ENCODE measurements around the gene RERE. TPM values are rescaled to one million over a fixed set of nuclear protein-coding genes. Genes with fewer than 3 reads are reported as not detected.

RERE gene
- total and polyA plus RNA-seq, 7 donors = 19.2 to 148 (median 90.6) TPM

- 52 to 75% methylated on average over 3 of the region's 3 CpGs for WGBS, 2 donors
- no peaks in the 10 kb centered on the region for H3K27me3 ChIP-seq
- peaks cover 0 to 23% (median 0%) of the 10 kb centered on the region in 4 donors for H3K36me3 ChIP-seq
- H3K9me3 ChIP-seq = no peaks in the 10 kb centered on the region
- peaks cover 0 to 99% (median 86%) of the 10 kb centered on the region in 4 donors for H3K4me1 ChIP-seq
- intact Hi-C loops (cut with DNase I) = no loop called here
- peak overlapping the region in 1 of 4 donors; percentile 5 for H3K4me3 ChIP-seq
- DNase-seq = no peak
- H3K27ac ChIP-seq = peak overlapping the region; percentile 82 to 100 (median 98)
- TF ChIP-seq EP300 (IDR thresholded peaks at IDR 0.05) = no peak
- no peak for TF ChIP-seq CTCF (IDR thresholded peaks at IDR 0.05)
- TF ChIP-seq POLR2AphosphoS5 (IDR thresholded peaks at IDR 0.05) = no peak
- TF ChIP-seq POLR2A (IDR thresholded peaks at IDR 0.05) = no peak
Observed at GRCh38 chr1:8409606-8410005, 407.8 kb downstream of the RERE start.

- peak overlapping the region in 1 of 4 donors; percentile 5 for H3K4me3 ChIP-seq
- no peaks in the 10 kb centered on the region for H3K9me3 ChIP-seq
- 1 to 11% methylated on average over 6 of the region's 6 CpGs for WGBS, 2 donors
- H3K36me3 ChIP-seq = peaks cover 0 to 25% (median 0%) of the 10 kb centered on the region in 4 donors
- H3K27ac ChIP-seq = peak overlapping the region; percentile 82 to 100 (median 98)
- intact Hi-C loops (cut with DNase I) = no loop called here
- no peaks in the 10 kb centered on the region for H3K27me3 ChIP-seq
- peaks cover 0 to 98% (median 83%) of the 10 kb centered on the region in 4 donors for H3K4me1 ChIP-seq
- DNase-seq = no peak
- TF ChIP-seq POLR2AphosphoS5 (IDR thresholded peaks at IDR 0.05) (peak in 3 of 4 donors; percentile 14 to 59 (median 54)), CTCF (IDR thresholded peaks at IDR 0.05) (peak; percentile 44 to 65 (median 48)), POLR2A (IDR thresholded peaks at IDR 0.05) (no peak), EP300 (IDR thresholded peaks at IDR 0.05) (peak in 1 of 4 donors; percentile 34)
Observed at GRCh38 chr1:8409106-8409505, 408.3 kb downstream of the RERE start.

- intact Hi-C loops (cut with DNase I) = no loop called here
Observed at GRCh38 chr1:8408151-8408839, 409.1 kb downstream of the RERE start.

GRCh38 chr1:8407652-8408051 is 409.8 kb downstream of the RERE start:
- WGBS, 2 donors = 18 to 47% methylated on average over 5 of the region's 5 CpGs
- H3K4me1 ChIP-seq = peaks cover 0 to 92% (median 73%) of the 10 kb centered on the region in 4 donors
- peaks cover 0 to 23% (median 0%) of the 10 kb centered on the region in 4 donors for H3K36me3 ChIP-seq
- intact Hi-C loops (cut with DNase I) = loop anchor here (1.0 kb wide), 1 partner anchor 36 kb away; no protein-coding TSS in a partner anchor
- TF ChIP-seq EP300 (IDR thresholded peaks at IDR 0.05) = no peak
- no peak for TF ChIP-seq POLR2A (IDR thresholded peaks at IDR 0.05)
- no peak for TF ChIP-seq POLR2AphosphoS5 (IDR thresholded peaks at IDR 0.05)
- no peak for TF ChIP-seq CTCF (IDR thresholded peaks at IDR 0.05)
- no peaks in the 10 kb centered on the region for H3K9me3 ChIP-seq
- no peak for DNase-seq
- no peak overlapping the region for H3K4me3 ChIP-seq
- peak overlapping the region; percentile 82 to 100 (median 98) for H3K27ac ChIP-seq
- no peaks in the 10 kb centered on the region for H3K27me3 ChIP-seq

More at GRCh38 chr1:8408151-8408839, 409.1 kb downstream of the RERE start:
- DNase-seq = peak; percentile 93
- Histone ChIP-seq H3K27me3 (no peaks in the 10 kb centered on the region), H3K4me3 (peak overlapping the region in 1 of 4 donors; percentile 5), H3K36me3 (peaks cover 0 to 23% (median 0%) of the 10 kb centered on the region in 4 donors), H3K27ac (peak overlapping the region; percentile 82 to 100 (median 98)), H3K9me3 (no peaks in the 10 kb centered on the region), H3K4me1 (peaks cover 0 to 92% (median 76%) of the 10 kb centered on the region in 4 donors)
- TF ChIP-seq POLR2A (IDR thresholded peaks at IDR 0.05) (no peak), CTCF (IDR thresholded peaks at IDR 0.05) (no peak), POLR2AphosphoS5 (IDR thresholded peaks at IDR 0.05) (peak in 2 of 4 donors; percentile 19 to 73), EP300 (IDR thresholded peaks at IDR 0.05) (peak in 2 of 4 donors; percentile 21 to 80)
- WGBS, 2 donors = 9 to 39% methylated on average over 9 of the region's 9 CpGs
